ENCODE data around the gene ANKS1B. TPM values are rescaled to one million over a fixed set of nuclear protein-coding genes. Genes with fewer than 3 reads are reported as not detected.

ANKS1B gene
- total RNA-seq, 1 donor from 2014 or later = 8.2 TPM

- Histone ChIP-seq H3K27ac (no peak overlapping the region), H3K4me3 (no peak overlapping the region), H3K9me3 (no peaks in the 10 kb centered on the region), H3K4me1 (no peaks in the 10 kb centered on the region), H3K36me3 (no peaks in the 10 kb centered on the region), H3K27me3 (no peaks in the 10 kb centered on the region)
- intact Hi-C loops (cut with DNase I) = no loop called here
- TF ChIP-seq CTCF (IDR thresholded peaks at IDR 0.05) = no peak
- DNase-seq (ENCODE audit: low spot score in 2 of 2) = no peak
Measured at GRCh38 chr12:99261256-99261655, 723.5 kb downstream of the ANKS1B start.

GRCh38 chr12:99260456-99260996 is 724.2 kb downstream of the ANKS1B start:
- TF ChIP-seq CTCF (IDR thresholded peaks at IDR 0.05) = no peak
- Histone ChIP-seq H3K9me3 (no peaks in the 10 kb centered on the region), H3K27me3 (no peaks in the 10 kb centered on the region), H3K36me3 (no peaks in the 10 kb centered on the region), H3K4me1 (no peaks in the 10 kb centered on the region), H3K27ac (no peak overlapping the region), H3K4me3 (no peak overlapping the region)
- DNase-seq (ENCODE audit: low spot score in 2 of 2) = no peak
- intact Hi-C loops (cut with DNase I) = no loop called here

GRCh38 chr12:99259040-99259934 is 725.4 kb downstream of the ANKS1B start:
- no peaks in the 10 kb centered on the region for H3K9me3 ChIP-seq
- no peak overlapping the region for H3K27ac ChIP-seq
- no peaks in the 10 kb centered on the region for H3K4me1 ChIP-seq
- H3K4me3 ChIP-seq = no peak overlapping the region
- no peaks in the 10 kb centered on the region for H3K27me3 ChIP-seq
- no peak for DNase-seq (ENCODE audit: low spot score in 2 of 2)
- intact Hi-C loops (cut with DNase I) = no loop called here
- no peaks in the 10 kb centered on the region for H3K36me3 ChIP-seq
- TF ChIP-seq CTCF (IDR thresholded peaks at IDR 0.05) = no peak

GRCh38 chr12:99257672-99258071 is 727.1 kb downstream of the ANKS1B start:
- no peaks in the 10 kb centered on the region for H3K36me3 ChIP-seq
- no peak overlapping the region for H3K27ac ChIP-seq
- DNase-seq (ENCODE audit: low spot score in 2 of 2) = no peak
- no peak overlapping the region for H3K4me3 ChIP-seq
- intact Hi-C loops (cut with DNase I) = no loop called here
- no peak for TF ChIP-seq CTCF (IDR thresholded peaks at IDR 0.05)
- no peaks in the 10 kb centered on the region for H3K4me1 ChIP-seq
- no peaks in the 10 kb centered on the region for H3K9me3 ChIP-seq
- no peaks in the 10 kb centered on the region for H3K27me3 ChIP-seq

GRCh38 chr12:99253068-99253467 is 731.7 kb downstream of the ANKS1B start:
- no peak overlapping the region for H3K27ac ChIP-seq
- intact Hi-C loops (cut with DNase I) = no loop called here
- no peaks in the 10 kb centered on the region for H3K4me1 ChIP-seq
- H3K27me3 ChIP-seq = no peaks in the 10 kb centered on the region
- no peak for DNase-seq (ENCODE audit: low spot score in 2 of 2)
- TF ChIP-seq CTCF (IDR thresholded peaks at IDR 0.05) = no peak
- H3K36me3 ChIP-seq = no peaks in the 10 kb centered on the region
- H3K4me3 ChIP-seq = no peak overlapping the region
- no peaks in the 10 kb centered on the region for H3K9me3 ChIP-seq
